Measurements from ENCODE around the gene GLOD4. TPM values are rescaled to one million over a fixed set of nuclear protein-coding genes. Genes with fewer than 3 reads are reported as not detected.

GLOD4 gene
- total RNA-seq, 1 donor from 2014 or later = 63.2 TPM

- H3K4me1 ChIP-seq = no peaks in the 10 kb centered on the region
- intact Hi-C loops (cut with DNase I) = no loop called here
- no peaks in the 10 kb centered on the region for H3K27me3 ChIP-seq (ENCODE audit: low read depth)
- no peak overlapping the region for H3K4me3 ChIP-seq
- H3K36me3 ChIP-seq = peaks cover 34% of the 10 kb centered on the region
- ATAC-seq (no peak), DNase-seq (no peak)
- no peaks in the 10 kb centered on the region for H3K9me3 ChIP-seq
- TF ChIP-seq CTCF (IDR thresholded peaks at IDR 0.05) = no peak
- no peak overlapping the region for H3K27ac ChIP-seq
These were observed 44.7 kb upstream of the GLOD4 start for GRCh38 chr17:826778-827177.

- no peaks in the 10 kb centered on the region for H3K4me1 ChIP-seq
- no peak for TF ChIP-seq CTCF (IDR thresholded peaks at IDR 0.05)
- ATAC-seq = peak in 1 of 2 donors; percentile 14
- H3K27me3 ChIP-seq (ENCODE audit: low read depth) = no peaks in the 10 kb centered on the region
- intact Hi-C loops (cut with DNase I) = no loop called here
- no peak overlapping the region for H3K27ac ChIP-seq
- peaks cover 38% of the 10 kb centered on the region for H3K36me3 ChIP-seq
- H3K4me3 ChIP-seq = no peak overlapping the region
- H3K9me3 ChIP-seq = no peaks in the 10 kb centered on the region
- no peak for DNase-seq
These were observed 43.1 kb upstream of the GLOD4 start for GRCh38 chr17:825216-825615.

- Histone ChIP-seq H3K4me1 (no peaks in the 10 kb centered on the region), H3K36me3 (peaks cover 46% of the 10 kb centered on the region), H3K27ac (no peak overlapping the region), H3K4me3 (no peak overlapping the region), H3K9me3 (no peaks in the 10 kb centered on the region), H3K27me3 (ENCODE audit: low read depth) (no peaks in the 10 kb centered on the region)
- ATAC-seq = no peak
- TF ChIP-seq CTCF (IDR thresholded peaks at IDR 0.05) = no peak
- no peak for DNase-seq
- intact Hi-C loops (cut with DNase I) = no loop called here
These were observed 42.3 kb upstream of the GLOD4 start for GRCh38 chr17:824378-824777.

- Histone ChIP-seq H3K9me3 (no peaks in the 10 kb centered on the region), H3K4me1 (no peaks in the 10 kb centered on the region), H3K27ac (no peak overlapping the region), H3K27me3 (ENCODE audit: low read depth) (no peaks in the 10 kb centered on the region), H3K36me3 (peaks cover 55% of the 10 kb centered on the region), H3K4me3 (no peak overlapping the region)
- TF ChIP-seq CTCF (IDR thresholded peaks at IDR 0.05) = no peak
- DNase-seq (no peak), ATAC-seq (no peak)
- intact Hi-C loops (cut with DNase I) = no loop called here
These were observed 41.4 kb upstream of the GLOD4 start for GRCh38 chr17:823501-823902.

GRCh38 chr17:819251-819650 is 37.2 kb upstream of the GLOD4 start:
- DNase-seq (no peak), ATAC-seq (no peak)
- H3K9me3 ChIP-seq = no peaks in the 10 kb centered on the region
- H3K4me3 ChIP-seq = no peak overlapping the region
- intact Hi-C loops (cut with DNase I) = no loop called here
- peaks cover 70% of the 10 kb centered on the region for H3K36me3 ChIP-seq
- H3K4me1 ChIP-seq = no peaks in the 10 kb centered on the region
- H3K27ac ChIP-seq = no peak overlapping the region
- H3K27me3 ChIP-seq (ENCODE audit: low read depth) = no peaks in the 10 kb centered on the region
- TF ChIP-seq CTCF (IDR thresholded peaks at IDR 0.05) = no peak

- Histone ChIP-seq H3K27ac (no peak overlapping the region), H3K36me3 (peaks cover 54% of the 10 kb centered on the region), H3K4me1 (no peaks in the 10 kb centered on the region), H3K27me3 (ENCODE audit: low read depth) (no peaks in the 10 kb centered on the region), H3K4me3 (no peak overlapping the region), H3K9me3 (no peaks in the 10 kb centered on the region)
- intact Hi-C loops (cut with DNase I) = no loop called here
- ATAC-seq (no peak), DNase-seq (no peak)
- no peak for TF ChIP-seq CTCF (IDR thresholded peaks at IDR 0.05)
These were observed 32.3 kb upstream of the GLOD4 start for GRCh38 chr17:814371-814770.

Measured in lower lobe of right lung (tissue), 2 donors.